Subcutaneous adipose tissue (tissue), 4 donors: ENCODE data around the gene GNAS-AS1. TPM values are rescaled to one million over a fixed set of nuclear protein-coding genes. Genes with fewer than 3 reads are reported as not detected.

Experiments used
- total RNA-seq, 4 donors: library from RNA; depleted of rRNA; stranded (reverse); fragments of >200 nt; gene quantifications; one replicate each; pipeline ENCODE4 v1.1.0, GENCODE V29; 2016
- TF ChIP-seq, protein P1 (sequence below): fragments of 450-650 bp; IDR thresholded peaks from one replicate; pipeline ENCODE4 v1.5.1; 2016; ENCODE audit warnings: low read depth, mild to moderate bottlenecking, control low read depth, antibody characterized with exemption, moderate library complexity

GNAS-AS1 gene
- total RNA-seq, 4 donors from 2014 or later, result 0.34 TPM; not detected in 3

DNA sequence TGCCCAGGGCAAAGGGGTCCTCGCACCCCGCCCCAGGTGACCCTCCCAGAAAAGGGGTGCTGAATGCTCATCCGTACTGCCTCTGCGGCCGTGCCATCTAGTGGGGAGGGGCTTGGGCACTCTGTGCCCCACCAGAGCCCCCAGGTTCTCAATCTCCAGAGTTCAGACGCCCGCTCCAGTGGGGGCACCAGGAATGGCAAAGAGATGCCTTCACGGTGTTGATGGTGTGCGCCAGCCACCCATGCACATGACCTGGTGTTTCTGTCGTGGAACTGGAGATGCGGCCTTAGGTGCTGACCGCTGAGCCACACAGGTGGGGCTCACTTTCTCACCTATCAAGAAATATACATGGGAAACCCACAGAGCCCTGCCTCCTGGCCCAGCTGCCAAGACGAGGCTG, 30.8 kb downstream of the GNAS-AS1 start:
- TF ChIP-seq, protein P1, sequence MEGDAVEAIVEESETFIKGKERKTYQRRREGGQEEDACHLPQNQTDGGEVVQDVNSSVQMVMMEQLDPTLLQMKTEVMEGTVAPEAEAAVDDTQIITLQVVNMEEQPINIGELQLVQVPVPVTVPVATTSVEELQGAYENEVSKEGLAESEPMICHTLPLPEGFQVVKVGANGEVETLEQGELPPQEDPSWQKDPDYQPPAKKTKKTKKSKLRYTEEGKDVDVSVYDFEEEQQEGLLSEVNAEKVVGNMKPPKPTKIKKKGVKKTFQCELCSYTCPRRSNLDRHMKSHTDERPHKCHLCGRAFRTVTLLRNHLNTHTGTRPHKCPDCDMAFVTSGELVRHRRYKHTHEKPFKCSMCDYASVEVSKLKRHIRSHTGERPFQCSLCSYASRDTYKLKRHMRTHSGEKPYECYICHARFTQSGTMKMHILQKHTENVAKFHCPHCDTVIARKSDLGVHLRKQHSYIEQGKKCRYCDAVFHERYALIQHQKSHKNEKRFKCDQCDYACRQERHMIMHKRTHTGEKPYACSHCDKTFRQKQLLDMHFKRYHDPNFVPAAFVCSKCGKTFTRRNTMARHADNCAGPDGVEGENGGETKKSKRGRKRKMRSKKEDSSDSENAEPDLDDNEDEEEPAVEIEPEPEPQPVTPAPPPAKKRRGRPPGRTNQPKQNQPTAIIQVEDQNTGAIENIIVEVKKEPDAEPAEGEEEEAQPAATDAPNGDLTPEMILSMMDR, result no peak

GRCh38 chr20:58818586-58819285, 32.0 kb downstream of the GNAS-AS1 start:
- TF ChIP-seq, protein P1, result no peak

DNA sequence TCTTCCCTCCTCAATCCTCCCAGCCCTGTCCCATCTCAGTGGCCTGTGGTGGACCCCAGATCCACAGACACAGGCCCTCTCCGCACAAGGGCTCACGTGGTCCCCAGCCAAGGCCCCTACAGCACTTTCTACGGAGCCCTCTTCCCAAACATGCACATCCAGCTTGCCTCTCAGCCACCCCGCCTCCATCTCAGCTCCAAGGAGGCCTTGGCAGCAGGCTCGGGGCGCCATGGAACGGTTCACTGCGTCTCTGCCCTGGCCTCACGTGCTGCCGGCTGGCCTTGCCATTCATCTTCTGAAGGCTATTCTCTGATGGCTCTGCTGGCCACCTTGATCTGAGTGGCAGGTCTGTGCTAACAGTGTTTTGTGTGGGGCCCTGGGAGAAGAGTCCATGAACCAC, 33.0 kb downstream of the GNAS-AS1 start:
- TF ChIP-seq, protein P1, result no peak

- TF ChIP-seq, protein P1, result no peak
These were observed 33.6 kb downstream of the GNAS-AS1 start for GRCh38 chr20:58816957-58817651.

- TF ChIP-seq, protein P1, result no peak
These were observed 34.7 kb downstream of the GNAS-AS1 start for GRCh38 chr20:58816051-58816450.

DNA sequence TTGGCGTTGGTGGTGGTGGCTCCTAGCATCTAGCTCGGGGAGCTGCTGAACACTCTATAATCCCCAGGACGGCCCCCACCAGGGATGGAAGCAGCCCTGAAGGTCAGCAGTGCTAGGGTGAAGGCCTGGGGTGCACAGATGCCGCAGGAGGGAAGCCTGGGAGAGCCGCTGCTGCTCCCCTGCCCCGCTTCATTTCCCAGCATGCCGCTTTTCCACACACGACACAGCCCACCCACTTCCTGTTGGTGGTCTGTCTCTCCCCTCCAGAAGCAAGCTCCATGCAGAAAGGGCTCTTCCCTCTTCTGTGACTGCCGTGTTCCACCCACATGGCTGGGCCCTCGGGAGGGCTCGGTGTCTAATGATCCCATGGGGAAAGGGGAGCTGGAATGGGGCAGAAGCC, 35.3 kb downstream of the GNAS-AS1 start:
- TF ChIP-seq, protein P1, result no peak

DNA sequence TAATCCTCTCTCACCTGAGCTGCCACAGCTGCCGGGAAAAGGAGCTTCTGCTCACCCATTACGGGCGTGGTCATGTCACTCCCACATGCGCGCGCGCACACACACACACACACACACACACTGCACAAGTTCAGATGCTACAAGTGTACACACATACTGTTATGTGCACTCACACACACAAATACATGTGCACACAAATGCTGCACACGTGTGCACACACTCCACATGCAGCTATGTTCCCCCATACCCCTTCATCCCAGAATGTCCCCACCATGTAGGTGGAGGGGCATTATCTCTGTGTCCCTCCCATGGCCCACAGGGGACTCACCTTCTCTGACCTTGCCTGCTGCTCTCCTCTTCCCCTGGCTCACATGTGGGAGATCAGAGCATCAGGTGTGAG, 37.3 kb downstream of the GNAS-AS1 start:
- TF ChIP-seq, protein P1, result no peak
